K562 (cell line): ENCODE data around the gene FUNDC2. TPM values are rescaled to one million over a fixed set of nuclear protein-coding genes. Genes with fewer than 3 reads are reported as not detected.

ENCODE experiments used
- ATAC-seq: fragments of 200-7000 bp; cut with Tn5 transposase; 3 replicates; pipeline ENCODE4 v1.9.1; 2020; ENCODE audit warnings: moderate library complexity
- BruUV-seq: library from RNA; stranded (reverse); fragments of 400-500 nt; replicated peaks from 2 replicates; lab custom pipeline; 2021; lab: Mats Ljungman, UMichigan
- CTCF ChIA-PET: fragments of 300-600 bp; formaldehyde crosslinking; extraction: SDS; loops from one replicate; lab custom pipeline; 2021; ENCODE audit warnings: low intra/inter-chr PET ratio; lab: Yijun Ruan, JAX
- POLR2A ChIA-PET: fragments of 300-600, 350-650 bp; sonication (Branson Sonifier 250); formaldehyde crosslinking; extraction: SDS; loops from one replicate; lab custom pipeline; 2021; ENCODE audit warnings: antibody characterized with exemption, inconsistent platforms; lab: Yijun Ruan, JAX
- DNase-seq, 4 experiments: peaks; one replicate each; pipeline versions ENCODE4 v3.0.0 to v3.0.0-alpha.2; 2011 to 2018; ENCODE audit warnings: low spot score in 3 of 4, mixed read lengths in 3 of 4; ENCODE audit errors: extremely low read depth in 1 of 4
- FAIRE-seq: peaks from 2 replicates; lab custom pipeline; 2011; peaks lifted over from hg19 to GRCh38; lab: Jason Lieb, UNC
- H2AFZ ChIP-seq: 2 replicates; pipeline ENCODE4 v1.6.0; 2011; ENCODE audit warnings: low read depth, low read length, control low read depth, inconsistent platforms
- H3K27ac ChIP-seq: fragments of 200-600 bp; 3 replicates; pipeline ENCODE4 v1.8.0; 2011; ENCODE audit warnings: low read depth, mild to moderate bottlenecking, control low read depth, inconsistent platforms, low read length, moderate library complexity, mixed read lengths; ENCODE audit errors: extremely low read depth
- H3K27me3 ChIP-seq, 2 experiments: fragments of 300-600 bp in 1 of 2; 2 replicates in 1 of 2; 3 replicates in 1 of 2; pipeline versions ENCODE4 v1.6.0 to v1.8.0; 2011; ENCODE audit warnings: inconsistent platforms in 2 of 2, low read length in 2 of 2, mild to moderate bottlenecking in 1 of 2, mixed read lengths in 1 of 2, moderate library complexity in 1 of 2; ENCODE audit not compliant: control insufficient read depth in 2 of 2, insufficient read depth in 2 of 2
- H3K36me3 ChIP-seq: fragments of 300-600 bp; 3 replicates; pipeline ENCODE4 v1.8.0; 2011; ENCODE audit warnings: mild to moderate bottlenecking, low read length, inconsistent platforms; ENCODE audit not compliant: control insufficient read depth, insufficient read depth
- H3K4me1 ChIP-seq, 2 experiments: fragments of 200-600 bp in 1 of 2; replicated peaks in 1 of 2; 2 replicates in 1 of 2; 3 replicates in 1 of 2; pipeline versions ENCODE4 v1.5.1 to v1.8.0; 2011; ENCODE audit warnings: inconsistent platforms in 2 of 2, low read length in 2 of 2, mild to moderate bottlenecking in 1 of 2, mixed read lengths in 1 of 2, moderate library complexity in 1 of 2; ENCODE audit not compliant: control insufficient read depth in 2 of 2, insufficient read depth in 2 of 2
- H3K4me2 ChIP-seq: 2 replicates; pipeline ENCODE4 v1.6.1; 2011; ENCODE audit warnings: low read length, control low read depth, inconsistent platforms, mixed read lengths; ENCODE audit not compliant: insufficient read depth
- H3K4me3 ChIP-seq: fragments of 200-600 bp; sonication (generic), shearing (Covaris generic); 2 replicates; pipeline ENCODE4 v1.5.1; 2016; ENCODE audit warnings: control low read depth, inconsistent platforms
- H3K79me2 ChIP-seq: fragments of 200-600 bp; 3 replicates; pipeline ENCODE4 v1.8.0; 2011; ENCODE audit warnings: low read length, inconsistent platforms; ENCODE audit not compliant: control insufficient read depth, insufficient read depth
- H3K9ac ChIP-seq, 2 experiments: 2 replicates each; pipeline versions ENCODE4 v1.6.0 to v1.6.1; 2011; ENCODE audit warnings: low read depth in 2 of 2, low read length in 2 of 2, control low read depth in 1 of 2, inconsistent platforms in 1 of 2, mild to moderate bottlenecking in 1 of 2, mixed read lengths in 1 of 2; ENCODE audit not compliant: insufficient read depth in 1 of 2
- H3K9me1 ChIP-seq: one replicate; pipeline ENCODE4 v1.6.0; 2011; ENCODE audit warnings: inconsistent platforms, mild to moderate bottlenecking, low read length, moderate library complexity; ENCODE audit not compliant: control insufficient read depth, insufficient read depth
- H3K9me3 ChIP-seq: replicated peaks from 2 replicates; pipeline ENCODE4 v1.5.1; 2011; ENCODE audit warnings: low read depth, low read length, inconsistent platforms; ENCODE audit not compliant: control insufficient read depth, insufficient read depth
- H4K20me1 ChIP-seq: replicated peaks from 2 replicates; pipeline ENCODE4 v1.6.1; 2011; ENCODE audit warnings: low read length, inconsistent platforms, mixed read lengths; ENCODE audit not compliant: control insufficient read depth, insufficient read depth
- CEBPG ChIP-seq, 3 experiments: fragments of 200-800 bp in 1 of 3; sonication (Bioruptor generic) in 1 of 3; sonication (generic) in 1 of 3; formaldehyde crosslinking in 1 of 3; IDR thresholded peaks in 2 of 3; conservative IDR thresholded peaks in 1 of 3; 2 replicates each; pipeline versions ENCODE4 v1.6.1 to v1.8.0; 2016 to 2022; ENCODE audit warnings: missing compliant biosample characterization in 2 of 3, missing genetic modification characterization in 2 of 3, mild to moderate bottlenecking in 1 of 3, missing genetic modification reagents in 1 of 3
- ZNF707 ChIP-seq: fragments of 250-450 bp; sonication (Bioruptor Pico); conservative IDR thresholded peaks from 2 replicates; pipeline ENCODE4 v1.8.0; 2022; ENCODE audit warnings: inconsistent platforms, mild to moderate bottlenecking, moderate library complexity
- WGBS: fragments of 100-300 bp; shearing (Covaris generic); methylation state at CpG from one replicate; pipeline ENCODE4 v1.1.6; 2016; ENCODE audit warnings: low coverage, mixed read lengths; ENCODE audit not compliant: insufficient coverage; ENCODE audit errors: missing lambda C conversion rate; 5-methylcytosine and 5-hydroxymethylcytosine counted together
- in situ Hi-C: fragments of 300-500 bp; cut with MboI; formaldehyde crosslinking; loops from 4 replicates; pipeline ENCODE4 v1.15.0; 2018; ENCODE audit warnings: inconsistent platforms, mixed read lengths
- intact Hi-C: fragments of 100-400 bp; cut with micrococcal nuclease; formaldehyde crosslinking; loops from 2 replicates; pipeline ENCODE4 v1.14.2; 2022
- polyA plus RNA-seq, 8 experiments: library from polyadenylated mRNA; depleted of rRNA in 4 of 8; stranded (reverse) in 5 of 8; unstranded in 3 of 8; fragments of >200 nt; fragmentation: Nextera tagmentation in 2 of 8; fragmentation: Illumina TruSeq in 1 of 8; extraction: Ambion mirVana in 2 of 8; extraction: Trizol in 1 of 8; gene quantifications; 2 replicates each; pipeline versions ENCODE4 v1.2.1 to v1.2.3, GENCODE V29; 2011 to 2014; ENCODE audit warnings: inconsistent platforms in 1 of 8, missing spikeins in 1 of 8
- total RNA-seq, 7 experiments: library from RNA; depleted of rRNA in 6 of 7; stranded (reverse); fragments of >200 nt in 6 of 7; fragmentation: Illumina TruSeq in 2 of 7; extraction: Trizol in 2 of 7; gene quantifications; 2 replicates each; pipeline versions ENCODE4 v1.2.1 to v1.2.3, GENCODE V29; 2011 to 2021; ENCODE audit warnings: low replicate concordance in 1 of 7
- TF ChIP-seq, protein P1 (sequence below), 2 experiments: fragments of 450-650 bp in 1 of 2; sonication (generic) in 1 of 2; formaldehyde crosslinking in 1 of 2; IDR thresholded peaks in 1 of 2; conservative IDR thresholded peaks in 1 of 2; 2 replicates each; pipeline versions ENCODE4 v1.6.1 to v1.8.1; 2016 to 2023; ENCODE audit warnings: mild to moderate bottlenecking in 2 of 2, moderate library complexity in 2 of 2, inconsistent platforms in 1 of 2, missing genetic modification reagents in 1 of 2

The FUNDC2 gene
- total and polyA plus RNA-seq, 9 of the 15 experiments (the other 6 are each of a cell fraction or from before 2014, with no cell fraction given): 50.6 to 235 (median 123) TPM

GRCh38 chrX:155020591-155020990 lies 6.1 kb upstream of the FUNDC2 start:
- 89% methylated on average over 3 of the region's 3 CpGs for WGBS
- FAIRE-seq (no peak), ATAC-seq (no peak), DNase-seq (no peak)
- no peak overlapping the region for H3K4me2 ChIP-seq
- H3K9me1 ChIP-seq: no peaks in the 10 kb centered on the region
- BruUV-seq: no TSS peak
- intact Hi-C loops (no loop called here), in situ Hi-C loops (no loop called here)
- H3K4me3 ChIP-seq: no peak overlapping the region
- H3K27me3 ChIP-seq: no peaks in the 10 kb centered on the region
- ChIA-PET POLR2A (interaction anchor here (0.6 to 1.8 kb wide), 2 partner anchors 11 to 1416 kb away, joined by 3 to 7 read pairs; no protein-coding TSS in a partner anchor), CTCF (no interaction called here)
- H3K79me2 ChIP-seq: no peaks in the 10 kb centered on the region; the same call in 2 of the 3 replicates
- no peaks in the 10 kb centered on the region for H3K36me3 ChIP-seq
- H2AFZ ChIP-seq: peak overlapping the region; percentile 28; the same call in 1 of the 2 replicates
- H4K20me1 ChIP-seq: no peaks in the 10 kb centered on the region
- H3K9me3 ChIP-seq: no peaks in the 10 kb centered on the region
- TF ChIP-seq, protein P1, sequence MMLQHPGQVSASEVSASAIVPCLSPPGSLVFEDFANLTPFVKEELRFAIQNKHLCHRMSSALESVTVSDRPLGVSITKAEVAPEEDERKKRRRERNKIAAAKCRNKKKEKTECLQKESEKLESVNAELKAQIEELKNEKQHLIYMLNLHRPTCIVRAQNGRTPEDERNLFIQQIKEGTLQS (IDR thresholded peaks at IDR 0.05): peak; percentile 69
- TF ChIP-seq, protein P1 (CRISPR knock-in tag; conservative IDR thresholded peaks at IDR 0.05): no peak
- TF ChIP-seq ZNF707 (CRISPR knock-in tag) (no peak), CEBPG (CRISPR knock-in tag; IDR thresholded peaks at IDR 0.05) (no peak), CEBPG (tag; conservative IDR thresholded peaks at IDR 0.05 in 1 of 2, IDR thresholded peaks at IDR 0.05 in 1 of 2) (peak; percentile 65 to 74)
- no peak overlapping the region for H3K27ac ChIP-seq
- peaks cover 12 to 31% of the 10 kb centered on the region in 2 experiments for H3K4me1 ChIP-seq
- no peak overlapping the region for H3K9ac ChIP-seq
